ENCODE results near the gene NPAS3.

DNA sequence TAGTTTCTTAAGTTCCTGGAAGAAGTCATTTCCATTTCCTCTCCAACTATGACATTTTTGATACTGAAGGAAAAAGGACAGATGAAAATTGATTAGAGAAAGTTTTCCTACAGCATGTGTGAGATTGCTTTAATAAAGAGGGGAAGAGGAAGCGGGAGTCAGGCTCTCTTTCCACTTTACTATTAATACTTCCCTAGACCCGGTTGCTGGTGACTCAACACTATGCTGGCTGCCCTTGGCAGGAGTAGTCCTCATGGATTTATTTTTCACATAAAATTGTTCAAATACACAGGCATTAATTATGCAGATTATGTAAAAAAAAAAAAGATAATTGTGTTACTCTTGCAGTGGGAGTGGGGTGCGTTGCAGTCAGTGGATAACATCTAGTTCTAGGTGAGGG, 718.8 kb downstream of the NPAS3 start:
- TF ChIP-seq, protein P1, sequence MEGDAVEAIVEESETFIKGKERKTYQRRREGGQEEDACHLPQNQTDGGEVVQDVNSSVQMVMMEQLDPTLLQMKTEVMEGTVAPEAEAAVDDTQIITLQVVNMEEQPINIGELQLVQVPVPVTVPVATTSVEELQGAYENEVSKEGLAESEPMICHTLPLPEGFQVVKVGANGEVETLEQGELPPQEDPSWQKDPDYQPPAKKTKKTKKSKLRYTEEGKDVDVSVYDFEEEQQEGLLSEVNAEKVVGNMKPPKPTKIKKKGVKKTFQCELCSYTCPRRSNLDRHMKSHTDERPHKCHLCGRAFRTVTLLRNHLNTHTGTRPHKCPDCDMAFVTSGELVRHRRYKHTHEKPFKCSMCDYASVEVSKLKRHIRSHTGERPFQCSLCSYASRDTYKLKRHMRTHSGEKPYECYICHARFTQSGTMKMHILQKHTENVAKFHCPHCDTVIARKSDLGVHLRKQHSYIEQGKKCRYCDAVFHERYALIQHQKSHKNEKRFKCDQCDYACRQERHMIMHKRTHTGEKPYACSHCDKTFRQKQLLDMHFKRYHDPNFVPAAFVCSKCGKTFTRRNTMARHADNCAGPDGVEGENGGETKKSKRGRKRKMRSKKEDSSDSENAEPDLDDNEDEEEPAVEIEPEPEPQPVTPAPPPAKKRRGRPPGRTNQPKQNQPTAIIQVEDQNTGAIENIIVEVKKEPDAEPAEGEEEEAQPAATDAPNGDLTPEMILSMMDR (IDR thresholded peaks at IDR 0.05), result no peak
- TF ChIP-seq POLR2A (IDR thresholded peaks at IDR 0.05), result no peak
